Cardiac fibroblast (primary cell): ENCODE measurements around the gene NOG.

Experiments
- DNase-seq, 2 donors: peaks; one replicate each; pipeline versions ENCODE4 v3.0.0 to v3.0.0-alpha.2; 2010; ENCODE audit warnings: low read depth in 2 of 2
- H3K4me3 ChIP-seq, 2 donors: replicated peaks in 1 of 2; 1 replicate in 1 of 2; 2 replicates in 1 of 2; pipeline ENCODE4 v1.5.1; 2011; ENCODE audit warnings: low read depth in 2 of 2, low read length in 2 of 2, mild to moderate bottlenecking in 2 of 2, moderate library complexity in 1 of 2
- TF ChIP-seq, protein P1 (sequence below): IDR thresholded peaks from one replicate; pipeline ENCODE4 v1.5.1; 2011; ENCODE audit warnings: low read depth, mild to moderate bottlenecking, low read length, inconsistent platforms

The NOG gene

GRCh38 chr17:56640116-56640515 lies 46.6 kb downstream of the NOG start:
- TF ChIP-seq, protein P1, sequence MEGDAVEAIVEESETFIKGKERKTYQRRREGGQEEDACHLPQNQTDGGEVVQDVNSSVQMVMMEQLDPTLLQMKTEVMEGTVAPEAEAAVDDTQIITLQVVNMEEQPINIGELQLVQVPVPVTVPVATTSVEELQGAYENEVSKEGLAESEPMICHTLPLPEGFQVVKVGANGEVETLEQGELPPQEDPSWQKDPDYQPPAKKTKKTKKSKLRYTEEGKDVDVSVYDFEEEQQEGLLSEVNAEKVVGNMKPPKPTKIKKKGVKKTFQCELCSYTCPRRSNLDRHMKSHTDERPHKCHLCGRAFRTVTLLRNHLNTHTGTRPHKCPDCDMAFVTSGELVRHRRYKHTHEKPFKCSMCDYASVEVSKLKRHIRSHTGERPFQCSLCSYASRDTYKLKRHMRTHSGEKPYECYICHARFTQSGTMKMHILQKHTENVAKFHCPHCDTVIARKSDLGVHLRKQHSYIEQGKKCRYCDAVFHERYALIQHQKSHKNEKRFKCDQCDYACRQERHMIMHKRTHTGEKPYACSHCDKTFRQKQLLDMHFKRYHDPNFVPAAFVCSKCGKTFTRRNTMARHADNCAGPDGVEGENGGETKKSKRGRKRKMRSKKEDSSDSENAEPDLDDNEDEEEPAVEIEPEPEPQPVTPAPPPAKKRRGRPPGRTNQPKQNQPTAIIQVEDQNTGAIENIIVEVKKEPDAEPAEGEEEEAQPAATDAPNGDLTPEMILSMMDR, result no peak
- no peak for DNase-seq
- H3K4me3 ChIP-seq, result no peak overlapping the region

GRCh38 chr17:56641373-56641772 lies 47.9 kb downstream of the NOG start:
- TF ChIP-seq, protein P1, result no peak
- DNase-seq, result no peak
- no peak overlapping the region for H3K4me3 ChIP-seq

- no peak overlapping the region for H3K4me3 ChIP-seq
- TF ChIP-seq, protein P1, result no peak
- DNase-seq, result no peak
Observed at GRCh38 chr17:56641894-56642293, 48.4 kb downstream of the NOG start.

- DNase-seq, result no peak
- no peak overlapping the region for H3K4me3 ChIP-seq
- TF ChIP-seq, protein P1, result no peak
Observed at GRCh38 chr17:56642424-56642823, 48.9 kb downstream of the NOG start.
